Measurements from ENCODE around the gene RPL11.

Gene RPL11

GRCh38 chr1:23736437-23737134 lies 45.0 kb downstream of the RPL11 start:
- DNase-seq = no peak

GRCh38 chr1:23741609-23742008 lies 50.0 kb downstream of the RPL11 start:
- no peak for DNase-seq

GRCh38 chr1:23742670-23743286 lies 51.2 kb downstream of the RPL11 start:
- no peak for DNase-seq

GRCh38 chr1:23743287-23744152 lies 51.9 kb downstream of the RPL11 start, which contains the start of gene ELOA:
Gene ELOA (plus strand): TSS chr1:23743471. CDS start chr1:23743504, 33 bp downstream.
- no peak for DNase-seq

GRCh38 chr1:23745515-23745914 lies 53.9 kb downstream of the RPL11 start:
- DNase-seq = peak; percentile 45
